22Rv1 (cell line): ENCODE results near the gene TSEN2.
"Not testable (repeated sequence)": the region's sequence is repeated elsewhere in the genome, so short reads cannot be mapped to it uniquely, and the experiment has no call there.

Experiments
- H3K27ac ChIP-seq: fragments of 450-650 bp; 2 replicates; pipeline ENCODE4 v1.5.1; 2017
- CTCF ChIP-seq: fragments of 450-650 bp; IDR thresholded peaks from 2 replicates; pipeline ENCODE4 v1.5.1; 2017; ENCODE audit warnings: mild to moderate bottlenecking
- ZFX ChIP-seq: fragments of 450-650 bp; IDR thresholded peaks from 2 replicates; pipeline ENCODE4 v1.6.1; 2017; ENCODE audit warnings: antibody characterized with exemption, borderline replicate concordance

TSEN2 gene

GRCh38 chr3:12478326-12478725, 6.0 kb upstream of the TSEN2 start:
- no peak overlapping the region for H3K27ac ChIP-seq
- TF ChIP-seq ZFX: no peak
- no peak for TF ChIP-seq CTCF

- H3K27ac ChIP-seq: not testable (repeated sequence)
Measured at GRCh38 chr3:12479198-12479597, 5.1 kb upstream of the TSEN2 start.

- TF ChIP-seq ZFX (no peak), CTCF (peak; percentile 81)
- H3K27ac ChIP-seq: no peak overlapping the region
Measured at GRCh38 chr3:12479919-12480427, 4.3 kb upstream of the TSEN2 start.

- peak overlapping the region; percentile 83 for H3K27ac ChIP-seq
- TF ChIP-seq CTCF (no peak), ZFX (no peak)
Measured at GRCh38 chr3:12483410-12483809, 870 bp upstream of the TSEN2 start.

- peak overlapping the region; percentile 83 for H3K27ac ChIP-seq
- TF ChIP-seq CTCF: no peak
- no peak for TF ChIP-seq ZFX
Measured at GRCh38 chr3:12483872-12484197, 445 bp upstream of the TSEN2 start.

GRCh38 chr3:12484983-12485327, 675 bp downstream of the TSEN2 start:
- H3K27ac ChIP-seq: peak overlapping the region; percentile 83
- no peak for TF ChIP-seq ZFX
- no peak for TF ChIP-seq CTCF

- TF ChIP-seq CTCF (no peak), ZFX (no peak)
- H3K27ac ChIP-seq: no peak overlapping the region
Measured at GRCh38 chr3:12486001-12486400, 1.7 kb downstream of the TSEN2 start.

- no peak overlapping the region for H3K27ac ChIP-seq
- TF ChIP-seq ZFX: no peak
- no peak for TF ChIP-seq CTCF
Measured at GRCh38 chr3:12486916-12487315, 2.6 kb downstream of the TSEN2 start.
